Head of caudate nucleus (tissue), 42 donors: ENCODE data around the gene MAML3.

Experiments used
- DNase-seq, 42 donors: peaks; one replicate each; pipeline versions ENCODE4 v3.0.0 to v3.0.0-alpha.2; 2020 to 2021; ENCODE audit warnings: mixed read lengths in 7 of 42
- intact Hi-C: fragments of 100-400 bp; cut with DNase I; formaldehyde crosslinking; loops from one replicate; pipeline ENCODE4 v1.15.0; 2022

The MAML3 gene

DNA sequence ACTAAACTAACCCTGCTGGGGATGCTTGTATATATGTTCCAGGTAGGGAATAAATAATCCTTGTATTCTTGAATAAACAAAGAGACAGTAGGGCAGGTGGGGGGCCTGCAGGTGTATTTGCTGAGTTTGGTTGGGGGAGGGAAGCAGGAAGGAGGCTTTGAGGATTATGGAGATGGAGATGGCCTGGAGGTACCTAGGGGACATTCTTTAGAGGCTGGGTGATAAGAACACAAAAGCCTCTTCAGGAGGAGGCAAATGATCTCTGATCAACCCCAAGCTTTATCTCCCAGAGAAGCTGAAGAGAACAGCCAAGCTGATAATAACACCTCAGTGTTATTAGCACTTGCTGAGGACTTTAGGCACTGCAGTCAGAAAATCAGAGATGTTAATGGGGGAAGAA lies 300.7 kb downstream of the MAML3 start:
- intact Hi-C loops, result no loop called here
- DNase-seq, result no peak

- intact Hi-C loops, result no loop called here
- DNase-seq, result no peak
Observed at GRCh38 chr4:139852612-139853269, 301.2 kb downstream of the MAML3 start.

GRCh38 chr4:139851639-139852038 lies 302.3 kb downstream of the MAML3 start:
- no peak for DNase-seq
- intact Hi-C loops, result no loop called here

- no peak for DNase-seq
- intact Hi-C loops, result no loop called here
Observed at GRCh38 chr4:139851133-139851532, 302.9 kb downstream of the MAML3 start.

DNA sequence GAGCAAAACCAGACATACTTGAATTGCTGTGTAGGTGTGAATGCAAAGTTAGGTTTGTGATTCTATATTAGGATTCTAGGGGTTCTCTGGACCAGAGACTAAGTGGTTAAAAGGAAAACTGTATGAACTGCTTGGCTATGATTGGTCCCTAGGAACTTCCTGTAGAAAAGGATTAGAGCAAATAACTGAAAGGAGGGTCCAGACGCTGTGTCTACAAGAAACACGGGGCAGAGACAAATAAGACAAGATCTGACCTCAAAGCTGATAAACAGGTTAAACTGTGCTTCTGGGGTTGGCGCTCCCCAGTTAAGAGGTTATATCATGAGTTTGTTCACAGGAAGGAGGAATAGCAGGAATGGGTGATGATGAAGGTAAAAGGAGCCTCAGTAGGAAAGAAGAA lies 304.8 kb downstream of the MAML3 start:
- DNase-seq, result no peak
- intact Hi-C loops, result no loop called here

- no peak for DNase-seq
- intact Hi-C loops, result no loop called here
Observed at GRCh38 chr4:139848028-139848427, 306.0 kb downstream of the MAML3 start.

GRCh38 chr4:139847602-139848001 lies 306.4 kb downstream of the MAML3 start:
- intact Hi-C loops, result no loop called here
- DNase-seq, result no peak

DNA sequence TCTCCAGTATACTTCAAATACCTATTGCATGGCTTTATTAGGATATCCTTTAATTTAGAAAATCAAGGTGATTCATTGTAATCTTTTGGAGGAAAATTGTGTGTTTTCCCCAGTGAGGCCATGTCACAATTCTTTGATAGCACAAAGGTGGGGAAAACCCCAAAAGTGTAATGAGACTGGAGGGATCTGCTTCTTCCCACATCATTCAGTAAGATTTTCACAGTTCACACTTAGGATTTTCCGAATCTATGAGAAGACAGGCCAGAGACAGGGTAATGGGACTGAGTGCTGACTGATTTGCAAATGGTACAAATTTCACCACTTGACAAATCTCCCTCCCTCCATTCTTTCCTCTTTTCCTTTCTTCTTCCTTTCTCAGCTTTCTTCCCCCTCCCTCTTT lies 307.2 kb downstream of the MAML3 start:
- intact Hi-C loops, result no loop called here
- DNase-seq, result no peak

DNA sequence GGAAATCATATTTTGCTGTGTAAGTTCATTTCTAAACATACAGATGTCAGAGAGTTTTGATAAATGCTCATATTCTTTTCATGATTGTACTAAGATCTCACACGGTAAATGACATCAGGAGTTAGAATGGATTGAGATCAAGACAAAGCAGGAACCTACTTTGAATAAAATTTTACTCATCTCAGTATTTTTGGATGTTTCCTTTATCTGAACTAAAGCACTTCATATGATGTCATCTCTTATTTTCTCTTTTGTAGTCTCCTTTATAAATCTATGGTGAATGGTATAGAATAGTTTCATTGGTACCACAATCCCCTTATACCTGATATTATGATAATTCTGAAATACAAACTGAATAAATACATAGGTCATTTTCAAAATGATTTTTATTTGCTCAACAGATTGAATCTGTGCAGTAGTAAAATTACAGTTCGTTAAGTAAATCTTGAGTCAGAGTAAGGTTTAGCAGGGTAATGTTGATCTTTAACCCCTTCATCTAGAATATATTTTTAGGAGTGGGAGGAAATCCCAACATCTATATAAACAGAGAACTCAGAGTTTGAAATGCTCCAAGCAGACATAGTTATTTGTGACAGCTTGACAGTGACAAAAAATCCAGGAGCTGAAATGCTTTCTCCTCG lies 308.4 kb downstream of the MAML3 start:
- DNase-seq, result no peak
- intact Hi-C loops, result no loop called here

GRCh38 chr4:139844459-139845036 lies 309.4 kb downstream of the MAML3 start:
- no peak for DNase-seq
- intact Hi-C loops, result no loop called here

- intact Hi-C loops, result no loop called here
- DNase-seq, result no peak
Observed at GRCh38 chr4:139844057-139844456, 309.9 kb downstream of the MAML3 start.

DNA sequence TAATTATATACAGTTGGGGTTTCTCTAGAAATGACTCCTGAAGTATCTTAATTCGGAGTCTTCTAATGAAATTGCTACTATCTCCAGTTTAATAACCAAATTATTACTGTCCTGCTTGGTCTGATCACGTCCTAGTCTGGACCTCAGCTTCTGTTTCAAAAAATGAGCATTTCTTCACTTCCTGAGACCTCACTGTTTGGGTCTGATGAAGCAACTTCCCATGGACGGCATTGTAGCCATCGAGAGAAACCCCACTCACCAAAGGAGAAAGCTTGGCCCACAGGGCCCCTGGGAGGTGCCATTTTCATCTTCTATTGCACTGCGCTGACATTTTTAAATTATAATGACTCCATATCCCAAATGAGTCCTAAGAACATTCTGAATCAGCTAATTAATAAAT lies 310.3 kb downstream of the MAML3 start:
- intact Hi-C loops, result no loop called here
- no peak for DNase-seq

GRCh38 chr4:139841464-139842195 lies 312.4 kb downstream of the MAML3 start:
- DNase-seq, result no peak
- intact Hi-C loops, result no loop called here

- intact Hi-C loops, result no loop called here
- no peak for DNase-seq
Observed at GRCh38 chr4:139840773-139841172, 313.2 kb downstream of the MAML3 start.

DNA sequence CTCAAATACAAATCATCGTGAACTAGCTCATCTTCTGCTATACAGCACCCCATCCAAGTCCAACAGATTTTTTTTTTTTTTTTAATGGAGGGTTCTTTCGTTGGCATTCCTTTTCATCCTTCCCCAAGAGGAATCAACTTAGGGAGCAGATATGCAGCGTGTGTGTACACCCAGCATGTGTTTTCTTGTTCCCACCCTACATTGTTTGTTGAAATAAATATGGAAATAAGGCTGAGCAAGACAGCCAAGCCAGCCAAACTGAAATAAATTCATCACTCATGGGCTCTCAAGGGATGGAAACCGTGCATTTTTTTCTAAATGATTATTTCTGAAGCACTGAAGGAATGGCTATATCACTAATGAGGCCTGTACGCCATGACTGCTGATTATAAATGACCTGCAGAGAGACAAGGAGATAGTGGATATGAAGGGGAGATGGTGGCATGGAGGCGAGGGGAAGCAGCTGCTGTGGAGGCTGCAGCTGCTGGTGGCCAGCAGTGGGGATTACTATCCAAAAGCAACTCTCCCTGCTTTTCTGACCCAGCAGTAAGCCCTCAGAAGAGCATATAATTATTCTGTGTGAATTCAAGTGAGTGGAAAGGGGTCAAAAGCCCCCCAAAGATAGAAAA lies 314.5 kb downstream of the MAML3 start:
- intact Hi-C loops, result no loop called here
- no peak for DNase-seq

DNA sequence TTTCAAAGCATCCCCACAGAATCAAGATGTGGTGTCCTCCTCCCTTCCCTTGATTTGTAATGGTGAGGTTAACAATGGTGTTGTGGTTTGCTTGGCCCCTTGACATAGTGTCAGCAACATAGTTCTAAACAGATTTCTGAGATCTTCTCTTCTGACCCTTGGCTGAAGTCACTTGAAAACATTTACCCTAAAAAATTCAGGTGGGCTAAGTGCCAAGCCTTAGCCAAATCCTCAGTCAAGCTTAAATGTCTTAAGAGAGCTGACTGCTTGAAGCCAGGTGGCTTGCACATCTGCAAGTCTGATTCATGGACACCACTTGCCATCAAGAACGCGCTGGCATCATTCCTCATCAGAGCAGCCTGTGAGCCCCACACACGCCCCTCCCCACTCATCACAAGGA lies 315.2 kb downstream of the MAML3 start:
- intact Hi-C loops, result no loop called here
- DNase-seq, result no peak

GRCh38 chr4:139834981-139835391 lies 319.0 kb downstream of the MAML3 start:
- DNase-seq, result no peak

GRCh38 chr4:139834226-139834662 lies 319.7 kb downstream of the MAML3 start:
- intact Hi-C loops, result no loop called here

More at GRCh38 chr4:139834981-139835391, 319.0 kb downstream of the MAML3 start:
- intact Hi-C loops, result no loop called here

DNA sequence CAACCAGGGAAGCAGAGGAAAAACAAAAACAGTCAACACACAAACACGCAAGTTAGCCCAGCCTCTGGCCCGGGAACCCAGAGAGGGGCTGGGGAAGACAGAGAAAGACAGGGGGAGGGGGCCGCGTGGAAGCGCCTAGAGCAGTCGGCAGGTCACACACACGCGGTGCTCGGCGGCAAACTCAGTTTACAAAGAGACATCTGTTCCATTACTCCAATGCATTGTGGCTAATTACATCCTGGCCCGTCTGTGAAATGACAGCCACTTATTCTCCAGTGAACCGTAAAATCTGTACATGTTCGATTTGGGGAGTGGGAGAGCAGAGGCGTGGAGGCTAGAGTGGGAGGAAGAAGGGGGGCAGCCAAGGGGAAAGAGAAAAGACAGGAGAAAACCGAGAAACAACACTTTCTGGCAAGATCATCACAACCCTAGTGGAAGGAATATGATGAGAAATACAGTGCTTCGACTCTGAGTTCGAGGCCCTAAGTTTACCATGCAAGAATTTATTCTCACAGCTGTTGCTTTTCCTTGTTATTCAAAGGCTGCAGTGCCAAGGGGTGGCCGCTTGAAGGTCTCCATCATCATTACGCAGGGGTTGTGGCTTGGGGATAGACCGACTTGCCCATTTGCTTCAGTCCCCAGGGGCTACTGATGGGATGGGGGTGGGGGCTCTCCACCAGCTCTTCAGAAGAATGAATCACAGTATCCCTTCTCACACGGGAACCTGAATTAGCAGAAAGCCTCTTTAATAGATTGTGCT lies 320.7 kb downstream of the MAML3 start:
- no peak for DNase-seq
- intact Hi-C loops, result no loop called here

More at GRCh38 chr4:139834226-139834662, 319.7 kb downstream of the MAML3 start:
- DNase-seq, result no peak
